ENCODE measurements around the gene NNMT. TPM values are rescaled to one million over a fixed set of nuclear protein-coding genes. Genes with fewer than 3 reads are reported as not detected.

The NNMT gene
- total RNA-seq, 2 donors from 2014 or later: not detected

- Mint-ChIP-seq H3K36me3 (ENCODE audit: low read depth) (no peaks in the 10 kb centered on the region), H3K4me3 (no peak overlapping the region), H3K27me3 (peaks cover 46% of the 10 kb centered on the region), H3K27ac (no peak overlapping the region), H3K4me1 (peaks cover 2% of the 10 kb centered on the region)
- no peaks in the 10 kb centered on the region for H3K9me3 ChIP-seq (ENCODE audit: control insufficient read depth, low read length, poor library complexity, severe bottlenecking)
- DNase-seq (no peak), ATAC-seq (no peak)
Measured at GRCh38 chr11:114362326-114362725, 66.1 kb downstream of the NNMT start.

DNA sequence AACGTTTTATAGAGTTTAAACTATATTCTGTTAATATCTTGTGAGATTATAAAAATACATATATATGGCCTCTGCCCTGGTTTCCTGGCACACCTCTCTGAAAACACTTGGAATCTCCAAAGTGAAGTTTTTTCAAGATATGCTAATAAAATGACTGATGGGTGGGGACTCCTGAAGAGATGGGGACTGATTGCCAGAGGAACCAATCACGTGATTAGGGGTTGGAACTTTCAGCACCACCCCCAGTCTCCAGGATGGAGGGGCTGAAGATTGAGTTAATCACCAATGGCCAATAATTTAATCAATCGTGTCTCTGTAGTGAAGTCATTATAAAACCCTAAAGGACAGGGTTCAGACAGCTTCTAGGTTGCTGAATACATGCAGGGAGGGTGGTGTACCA lies 66.8 kb downstream of the NNMT start:
- Mint-ChIP-seq H3K36me3 (ENCODE audit: low read depth) (no peaks in the 10 kb centered on the region), H3K4me3 (no peak overlapping the region), H3K27ac (no peak overlapping the region), H3K27me3 (peaks cover 46% of the 10 kb centered on the region), H3K4me1 (peaks cover 2% of the 10 kb centered on the region)
- no peaks in the 10 kb centered on the region for H3K9me3 ChIP-seq (ENCODE audit: control insufficient read depth, low read length, poor library complexity, severe bottlenecking)
- DNase-seq (no peak), ATAC-seq (no peak)

Other genes with a start within 250 kb of the NNMT start
- gene ZBTB16, start 236.7 kb upstream of the NNMT start, total RNA-seq: 10 to 100 TPM; 17.2 to 20.7 TPM
- 1 to 10 TPM; 9.4 to 9.8 TPM for gene C11orf71, start 104.1 kb downstream of the NNMT start, total RNA-seq
- 10 to 100 TPM; 57.8 to 59.2 TPM for gene RBM7, start 104.3 kb downstream of the NNMT start, total RNA-seq
- 10 to 100 TPM; 30.1 to 38.9 TPM for gene REXO2, start 143.1 kb downstream of the NNMT start, total RNA-seq

Measured in T-helper 17 cell (primary cell).